ENCODE results near the gene AMY1B.
"Not testable (repeated sequence)": the region's sequence is repeated elsewhere in the genome, so short reads cannot be mapped to it uniquely, and the experiment has no call there.

The AMY1B gene

GRCh38 chr1:103696110-103696509 lies at the start of gene AMY1B:
Gene AMY1B, minus strand, starts transcription at chr1:103696210. Its CDS starts 571 bp downstream, at chr1:103695639.
- not testable (repeated sequence) for DNase-seq

DNA sequence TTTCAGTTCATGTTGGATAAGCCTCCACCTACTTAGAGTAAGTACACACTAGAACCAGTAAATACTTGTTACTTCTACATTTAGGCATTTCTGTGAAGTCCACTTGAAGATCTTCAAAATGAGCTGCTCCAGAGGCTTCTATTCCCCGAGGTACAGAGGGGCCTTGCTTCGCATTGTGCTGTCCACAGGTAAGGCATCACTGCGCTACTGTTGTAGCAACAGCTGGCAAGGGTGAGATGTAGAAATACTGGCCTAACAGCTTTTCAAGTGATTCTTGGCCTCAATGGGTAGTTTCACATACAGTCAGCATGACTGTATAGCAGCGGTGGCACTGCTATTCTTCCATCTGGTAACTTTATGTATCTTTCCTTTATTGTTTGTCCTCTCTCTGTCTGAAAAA lies 49.0 kb upstream of the AMY1B start:
- not testable (repeated sequence) for DNase-seq

DNA sequence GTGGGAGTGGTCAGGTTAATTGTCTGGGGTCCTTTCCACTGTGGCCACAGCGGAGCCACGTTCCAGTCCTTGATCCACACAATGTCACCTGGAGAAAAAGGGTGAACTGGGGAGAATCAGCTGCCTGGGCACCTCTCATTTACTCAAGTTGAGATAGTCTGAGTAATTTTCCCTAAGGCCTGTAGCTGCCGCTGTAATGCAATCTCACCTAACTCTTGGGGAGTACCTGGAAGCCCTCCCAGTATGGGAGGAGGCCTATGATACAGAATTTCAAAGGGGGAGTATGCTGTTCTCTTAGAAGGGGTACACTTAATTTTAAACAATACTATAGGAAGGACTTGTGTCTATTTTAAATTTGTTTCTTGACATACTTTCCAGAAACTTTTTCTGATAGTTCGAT lies 48.4 kb upstream of the AMY1B start:
- DNase-seq, result not testable (repeated sequence)

DNA sequence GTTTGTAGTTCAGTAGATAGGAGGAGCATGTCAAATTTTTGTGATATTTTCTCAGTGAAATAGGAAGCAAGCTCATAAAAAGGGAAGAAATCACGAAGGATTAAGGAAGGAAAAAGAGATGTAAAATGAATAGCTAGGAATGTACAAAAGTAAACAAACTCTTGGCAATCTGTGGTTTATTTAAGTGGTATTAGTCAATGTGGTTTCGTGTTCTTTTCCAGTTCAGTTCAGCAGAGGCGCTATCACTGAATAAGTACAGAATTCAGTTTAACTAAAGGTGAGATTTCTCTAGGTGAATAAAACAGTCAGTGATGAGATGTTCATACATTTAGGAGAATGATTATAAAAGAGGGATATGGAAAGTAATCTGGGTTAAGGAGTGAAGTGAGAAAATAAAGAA lies 42.0 kb upstream of the AMY1B start:
- not testable (repeated sequence) for DNase-seq

GRCh38 chr1:103735334-103735733 lies 39.3 kb upstream of the AMY1B start:
- not testable (repeated sequence) for DNase-seq

GRCh38 chr1:103721473-103721872 lies 25.5 kb upstream of the AMY1B start:
- not testable (repeated sequence) for DNase-seq

- not testable (repeated sequence) for DNase-seq
Observed at GRCh38 chr1:103717404-103717803, 21.4 kb upstream of the AMY1B start.

DNA sequence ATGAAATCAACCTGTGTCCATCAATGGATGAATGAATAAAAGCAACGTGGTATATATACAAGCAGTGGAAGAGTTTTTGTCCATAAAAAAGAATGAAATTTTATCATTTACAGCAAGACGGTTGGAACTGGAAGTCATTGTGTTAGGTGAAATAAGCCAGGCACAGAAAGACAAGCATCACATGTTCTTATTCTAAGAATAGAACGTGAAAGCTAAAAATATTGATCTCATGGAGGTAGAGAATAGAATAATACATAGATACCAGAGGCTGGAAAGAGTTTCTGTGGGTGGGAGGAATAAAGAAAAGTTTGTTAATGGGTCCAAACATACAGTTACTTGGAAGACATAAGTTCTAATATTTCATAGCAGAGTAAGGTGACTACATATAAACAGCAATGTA lies 14.4 kb upstream of the AMY1B start:
- not testable (repeated sequence) for DNase-seq

GRCh38 chr1:103707670-103708069 lies 11.7 kb upstream of the AMY1B start:
- not testable (repeated sequence) for DNase-seq

- DNase-seq, result not testable (repeated sequence)
Observed at GRCh38 chr1:103701256-103701655, 5.2 kb upstream of the AMY1B start.

GRCh38 chr1:103700669-103701068 lies 4.7 kb upstream of the AMY1B start:
- DNase-seq, result not testable (repeated sequence)

GRCh38 chr1:103697430-103697829 lies 1.4 kb upstream of the AMY1B start:
- not testable (repeated sequence) for DNase-seq

- not testable (repeated sequence) for DNase-seq
Observed at GRCh38 chr1:103676335-103676734, 19.7 kb downstream of the AMY1B start.

GRCh38 chr1:103655460-103655859 lies 40.5 kb downstream of the AMY1B start, which contains the start of gene AMY1A:
Gene AMY1A, plus strand, starts transcription at chr1:103655760. Its CDS starts 571 bp downstream, at chr1:103656331.
- DNase-seq, result not testable (repeated sequence)

- not testable (repeated sequence) for DNase-seq
Observed at GRCh38 chr1:103654133-103654532, 41.9 kb downstream of the AMY1B start.

GRCh38 chr1:103650889-103651288 lies 45.1 kb downstream of the AMY1B start:
- DNase-seq, result not testable (repeated sequence)

DNA sequence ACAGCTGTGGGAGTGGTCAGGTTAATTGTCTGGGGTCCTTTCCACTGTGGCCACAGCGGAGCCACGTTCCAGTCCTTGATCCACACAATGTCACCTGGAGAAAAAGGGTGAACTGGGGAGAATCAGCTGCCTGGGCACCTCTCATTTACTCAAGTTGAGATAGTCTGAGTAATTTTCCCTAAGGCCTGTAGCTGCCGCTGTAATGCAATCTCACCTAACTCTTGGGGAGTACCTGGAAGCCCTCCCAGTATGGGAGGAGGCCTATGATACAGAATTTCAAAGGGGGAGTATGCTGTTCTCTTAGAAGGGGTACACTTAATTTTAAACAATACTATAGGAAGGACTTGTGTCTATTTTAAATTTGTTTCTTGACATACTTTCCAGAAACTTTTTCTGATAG lies 45.7 kb downstream of the AMY1B start:
- not testable (repeated sequence) for DNase-seq

GRCh38 chr1:103643908-103644307 lies 52.1 kb downstream of the AMY1B start:
- DNase-seq, result not testable (repeated sequence)

GRCh38 chr1:103641194-103641593 lies 54.8 kb downstream of the AMY1B start:
- DNase-seq, result not testable (repeated sequence)

Measured in NCI-H1436 treated with DMSO at 0.1 percent for 48 hours (cell line).